ENCODE measurements around the gene PALD1. TPM values are rescaled to one million over a fixed set of nuclear protein-coding genes. Genes with fewer than 3 reads are reported as not detected.

PALD1 gene
- polyA plus RNA-seq, 1 donor, result 10.1 TPM

DNA sequence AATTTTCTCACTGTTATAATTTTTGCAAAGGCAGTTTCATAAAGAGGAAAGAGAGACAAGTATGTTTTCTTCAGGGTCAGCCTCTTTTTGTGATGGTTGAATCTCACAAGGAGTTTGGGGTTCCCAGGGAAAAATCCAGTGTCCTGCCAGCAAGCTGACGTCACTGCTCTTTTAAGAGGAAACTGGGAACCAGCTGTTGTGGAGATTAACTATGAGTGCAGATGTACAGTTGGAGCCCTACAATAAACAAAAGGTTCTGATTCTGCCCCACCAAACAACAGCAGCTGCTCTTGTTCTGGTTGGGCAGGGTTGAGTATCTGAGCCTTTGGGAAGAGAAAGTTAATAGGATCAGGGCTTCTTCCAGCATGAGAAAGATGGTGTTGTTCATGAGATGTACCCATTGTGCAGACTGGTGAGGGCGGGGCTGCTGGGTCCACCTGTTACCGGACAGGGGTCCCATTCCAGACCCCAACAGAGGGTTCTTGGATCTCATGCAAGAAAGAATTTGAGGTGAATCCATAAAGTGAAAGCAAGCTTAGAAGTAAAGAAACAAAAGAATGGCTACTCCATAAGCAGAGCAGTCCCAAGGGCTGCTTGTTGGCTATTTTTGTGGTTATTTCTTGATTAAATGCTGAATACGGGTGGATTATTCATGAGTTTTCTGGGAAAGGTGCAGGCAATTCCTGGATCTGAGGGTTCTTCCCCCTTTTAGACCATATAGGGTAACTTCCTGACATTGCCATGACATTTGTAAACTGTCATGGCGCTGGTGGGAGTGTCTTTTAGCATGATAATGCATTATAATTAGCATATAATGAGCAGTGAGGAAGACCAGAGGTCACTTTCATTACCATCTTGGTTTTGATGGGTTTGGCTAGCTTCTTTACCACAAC, 111.4 kb downstream of the PALD1 start:
- no peak for DNase-seq

DNA sequence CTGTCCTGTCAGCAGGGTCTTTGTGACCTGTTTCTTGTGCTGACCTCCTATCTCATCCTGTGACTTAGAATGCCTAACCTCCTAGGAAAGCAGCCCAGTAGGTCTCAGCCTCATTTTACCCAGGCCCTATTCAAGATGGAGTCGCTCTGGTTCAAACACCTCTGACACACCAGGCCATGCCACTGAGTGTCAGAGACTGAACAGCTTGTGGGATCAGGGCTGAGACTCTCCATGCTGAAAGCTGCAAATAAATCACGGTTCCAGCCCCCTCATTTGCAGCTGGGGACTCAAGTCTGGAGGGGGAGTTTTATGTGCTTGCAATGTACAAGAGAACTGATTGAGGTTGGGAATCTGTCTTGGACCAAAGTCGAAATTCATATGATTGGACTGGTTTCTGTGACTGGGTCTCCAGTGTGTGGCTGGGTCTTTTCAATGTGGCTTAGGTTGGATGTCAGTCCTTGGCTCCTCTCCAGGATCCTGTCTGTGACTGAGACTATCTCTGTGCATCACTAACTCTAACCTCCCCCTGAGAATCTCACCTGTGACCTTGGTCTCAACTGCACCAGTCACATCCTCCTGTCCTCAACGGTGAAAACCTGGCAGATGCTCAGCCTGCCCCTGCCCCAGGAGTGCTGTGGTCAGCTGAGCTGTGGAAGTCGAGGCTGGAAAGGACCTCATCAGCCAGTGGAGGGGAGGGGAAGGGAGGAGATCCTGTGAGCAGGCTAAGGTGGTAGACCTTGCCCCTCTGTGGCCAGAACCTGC, 112.3 kb downstream of the PALD1 start:
- DNase-seq, result no peak

GRCh38 chr10:70592186-70592735, 113.7 kb downstream of the PALD1 start:
- DNase-seq, result no peak

GRCh38 chr10:70592746-70593512, 114.4 kb downstream of the PALD1 start:
- DNase-seq, result no peak

DNA sequence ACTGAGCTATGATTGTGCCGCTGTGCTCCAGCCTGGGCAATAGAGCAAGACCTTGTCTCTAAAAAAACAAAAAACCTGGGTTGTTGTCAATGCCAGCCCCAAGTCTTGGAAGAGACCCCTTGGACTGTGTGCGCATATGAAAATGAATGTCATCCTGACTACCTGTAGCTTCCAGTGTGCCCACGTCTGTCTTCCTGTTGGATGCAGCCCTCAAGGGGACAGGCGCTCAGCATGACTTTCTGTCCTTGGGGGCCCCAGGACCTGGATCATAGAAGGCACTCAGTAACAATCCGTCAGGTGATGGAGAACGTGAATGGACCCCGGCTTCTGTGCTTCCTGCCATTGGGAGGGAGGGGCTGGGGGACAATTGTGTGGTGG, 114.9 kb downstream of the PALD1 start:
- DNase-seq, result no peak

GRCh38 chr10:70594161-70594560, 115.6 kb downstream of the PALD1 start:
- no peak for DNase-seq

DNA sequence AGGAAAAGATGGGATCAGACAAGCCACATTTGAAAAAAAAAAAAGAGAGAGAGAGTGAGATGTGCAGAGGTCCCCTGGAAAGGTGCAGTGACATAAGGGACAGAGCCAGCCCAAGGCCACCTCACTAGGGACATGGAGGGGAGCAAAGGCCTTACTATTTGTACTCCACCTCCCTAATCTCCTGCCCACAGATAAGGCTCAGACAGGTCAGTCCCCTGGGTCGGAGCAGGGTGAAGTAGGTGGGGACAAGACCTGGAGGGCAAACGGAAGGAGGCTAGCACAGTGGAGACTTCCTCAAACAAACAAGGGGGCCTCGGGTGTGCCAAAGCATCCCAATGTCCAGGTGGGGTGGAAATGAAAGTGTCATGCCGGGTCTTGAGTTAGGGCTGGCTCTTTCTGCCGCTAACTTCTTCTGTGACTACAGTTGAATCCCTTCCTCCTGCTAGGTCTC, 117.0 kb downstream of the PALD1 start:
- no peak for DNase-seq

DNA sequence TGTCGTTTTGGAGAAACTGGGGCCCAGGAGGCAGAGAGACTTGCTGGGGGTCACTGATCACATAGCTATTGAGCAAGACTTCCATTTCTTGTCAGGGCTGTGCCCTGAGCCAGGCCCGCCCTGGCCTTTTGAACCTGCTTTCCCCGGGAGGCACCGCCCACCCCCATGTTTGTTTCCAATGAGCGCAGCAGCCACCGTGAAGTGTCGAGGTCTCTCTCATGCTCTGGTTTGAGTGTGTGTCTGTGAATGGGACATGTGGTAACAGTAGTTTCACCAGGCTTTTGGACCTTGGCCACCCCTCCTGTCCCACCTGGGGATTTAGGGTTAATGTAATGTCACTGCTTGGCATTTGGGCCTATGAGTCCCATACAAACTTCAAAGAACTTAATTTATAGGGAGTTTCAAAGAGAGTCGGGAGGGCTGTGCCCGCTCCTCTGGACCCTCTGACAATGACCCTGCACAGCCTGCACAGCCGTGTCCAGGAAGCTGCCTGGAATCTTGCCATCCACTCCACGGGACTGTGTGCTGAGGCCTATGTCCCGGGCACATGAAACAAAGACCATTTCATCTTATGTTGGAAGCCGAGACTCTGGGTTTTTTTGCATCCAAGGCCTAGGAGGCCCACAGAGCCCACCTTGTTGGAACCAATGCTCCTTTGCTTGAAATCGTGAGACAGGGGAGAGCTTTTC, 117.7 kb downstream of the PALD1 start:
- no peak for DNase-seq

DNA sequence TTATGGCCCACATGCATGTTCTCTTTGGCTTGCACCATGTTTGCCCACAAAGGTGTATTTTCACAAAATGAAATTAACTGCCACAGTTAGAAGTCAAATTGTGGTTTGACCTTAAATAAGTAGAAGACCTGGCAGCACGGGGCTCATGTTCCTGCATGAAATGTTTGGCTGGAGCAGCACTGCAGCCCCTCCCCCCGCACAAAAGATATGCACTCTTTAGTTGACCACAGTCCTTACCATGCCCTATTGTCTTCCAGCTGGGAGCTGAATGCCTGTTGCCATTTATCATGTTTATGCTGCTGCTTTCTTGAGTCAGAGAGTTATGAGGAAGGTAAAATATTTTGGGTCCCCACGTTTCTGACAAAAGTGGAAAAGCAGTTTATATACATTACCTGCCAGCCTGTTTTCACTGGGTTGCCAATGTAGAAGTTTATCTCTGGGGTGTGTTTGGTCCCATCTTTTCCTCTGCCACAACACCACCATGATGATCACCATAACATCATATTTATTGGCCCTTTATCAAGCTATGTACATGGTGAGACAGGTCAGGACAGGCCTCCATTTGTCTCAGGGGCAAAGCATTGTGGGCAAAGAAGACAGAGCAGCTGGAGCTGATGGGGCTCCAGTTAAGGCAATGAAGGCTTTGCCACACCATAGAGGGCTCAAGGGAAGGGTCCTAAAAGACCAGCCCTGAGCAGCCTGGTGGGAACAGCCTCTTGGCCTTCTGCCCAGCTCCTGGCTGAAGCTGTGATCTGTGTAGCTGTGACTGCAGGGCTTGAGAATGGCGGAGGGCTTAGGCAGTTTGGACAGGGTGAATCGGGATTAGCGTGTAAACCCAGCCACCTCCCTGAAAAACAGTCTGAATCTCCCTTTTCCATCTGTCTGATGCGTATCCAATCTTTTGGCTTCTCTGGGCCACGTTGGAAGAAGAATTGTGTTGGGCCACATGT, 118.6 kb downstream of the PALD1 start:
- no peak for DNase-seq

DNA sequence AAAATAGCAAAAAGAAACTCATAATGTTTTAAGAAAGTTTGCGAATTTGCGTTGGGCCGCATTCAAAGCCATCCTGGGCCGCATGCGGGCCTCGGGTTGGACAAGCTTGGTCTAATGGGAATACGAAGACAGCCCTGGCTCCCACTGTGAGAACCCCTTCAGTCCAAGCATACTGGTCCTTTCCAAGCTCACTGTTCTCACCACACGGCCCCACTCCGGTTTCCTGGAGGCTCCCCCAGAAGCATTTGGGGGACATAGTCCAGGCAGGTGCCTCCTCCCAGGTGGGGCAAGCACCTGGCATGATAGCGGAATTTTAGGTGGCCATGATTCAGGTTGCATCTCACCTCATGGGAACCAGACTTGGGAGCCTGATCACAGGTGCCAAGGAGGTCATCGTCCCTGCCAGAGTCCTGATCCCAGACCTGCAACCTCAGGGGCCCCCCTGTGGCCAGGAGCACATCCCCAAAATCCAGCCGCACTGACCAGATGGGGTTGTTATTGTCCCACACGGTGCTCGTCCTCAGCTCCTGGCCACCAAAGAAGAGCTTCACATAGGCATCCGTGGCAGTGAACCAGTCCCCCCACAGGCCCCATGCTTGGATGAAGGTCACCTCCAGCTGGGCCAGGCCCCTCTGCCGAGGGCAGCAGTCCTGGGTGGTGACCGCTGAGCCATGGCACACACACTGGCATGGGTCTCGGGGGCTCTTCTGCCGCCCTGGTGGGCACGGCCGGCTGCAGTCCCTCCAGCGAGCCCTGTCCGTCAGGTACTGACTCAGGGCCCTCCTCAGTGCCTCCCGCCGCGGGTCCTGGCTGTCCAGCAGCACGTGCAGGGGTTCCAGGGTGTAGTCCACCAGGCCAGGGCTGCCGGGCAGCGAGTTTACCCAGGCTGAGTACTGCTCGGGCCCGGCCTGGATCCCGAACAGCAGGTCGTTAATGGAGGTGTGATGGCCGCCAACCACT, 119.6 kb downstream of the PALD1 start:
- DNase-seq, result no peak

DNA sequence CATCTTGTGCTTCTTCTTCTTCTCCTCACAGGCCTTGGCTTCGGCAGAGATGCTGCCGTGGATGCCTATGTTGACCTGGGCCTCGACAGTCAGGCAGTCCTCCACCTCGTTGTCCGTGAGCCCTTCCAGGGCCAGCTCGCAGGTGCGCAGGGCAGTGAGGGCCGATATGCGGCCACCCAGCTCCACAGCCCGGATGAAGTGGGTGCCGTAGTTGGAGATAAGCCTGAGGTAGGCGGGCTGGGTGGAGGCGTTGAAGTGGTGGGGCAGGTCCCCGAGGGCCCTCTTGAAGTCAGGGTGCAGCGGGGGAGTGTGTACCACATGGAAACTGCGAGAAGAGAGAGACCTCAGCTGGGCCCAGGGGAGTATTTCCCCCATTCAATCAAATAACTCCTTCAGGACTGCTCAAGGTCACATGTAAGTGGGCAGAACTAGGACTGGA, 120.3 kb downstream of the PALD1 start:
- DNase-seq, result no peak

GRCh38 chr10:70599319-70599718, 120.8 kb downstream of the PALD1 start:
- DNase-seq, result no peak

- DNase-seq, result no peak
Observed at GRCh38 chr10:70599791-70600190, 121.2 kb downstream of the PALD1 start.

DNA sequence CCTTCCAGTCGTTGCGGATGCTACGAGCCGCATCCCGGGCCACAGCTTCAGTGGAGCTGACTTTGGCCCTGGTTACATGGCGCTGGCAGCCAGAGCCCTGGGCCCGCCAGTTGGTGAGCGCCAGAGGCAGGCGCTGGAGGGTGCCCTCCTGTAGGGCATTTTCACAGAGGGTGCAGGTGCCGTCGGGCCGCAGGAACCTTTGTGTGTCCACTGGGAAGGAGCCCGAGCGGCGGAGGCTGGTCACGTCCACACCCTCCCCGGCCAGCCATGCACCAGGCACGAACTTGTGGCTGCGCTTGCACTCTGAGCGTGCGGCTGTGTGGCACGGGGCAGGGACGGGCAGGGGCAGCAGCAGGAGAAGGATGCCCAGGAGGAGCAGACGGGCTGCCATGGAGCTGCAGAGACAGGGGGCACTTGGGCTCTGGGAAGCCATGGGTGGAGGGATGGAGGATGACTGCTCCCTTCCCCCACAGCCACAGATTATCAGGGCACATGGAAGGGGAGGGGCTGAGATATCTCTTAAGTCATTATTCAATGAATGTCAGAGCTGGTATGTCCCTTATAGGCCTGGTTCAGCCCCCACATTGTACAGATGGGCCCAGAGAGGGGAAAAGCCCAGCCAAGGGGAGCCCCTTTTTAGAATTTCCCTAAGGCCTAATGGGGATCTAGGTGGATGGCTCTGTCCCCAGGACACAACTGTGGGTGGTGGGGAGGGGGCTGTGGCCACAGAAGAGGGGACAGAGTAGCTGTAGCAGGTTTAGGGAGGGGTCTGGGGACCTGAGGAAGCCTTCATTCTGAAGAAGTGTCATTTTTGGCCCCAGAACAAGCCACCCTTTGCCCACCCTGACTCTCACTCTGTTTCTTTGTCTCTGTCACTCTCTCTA, 122.2 kb downstream of the PALD1 start:
- no peak for DNase-seq

GRCh38 chr10:70601746-70602145, 123.2 kb downstream of the PALD1 start:
- DNase-seq, result no peak

DNA sequence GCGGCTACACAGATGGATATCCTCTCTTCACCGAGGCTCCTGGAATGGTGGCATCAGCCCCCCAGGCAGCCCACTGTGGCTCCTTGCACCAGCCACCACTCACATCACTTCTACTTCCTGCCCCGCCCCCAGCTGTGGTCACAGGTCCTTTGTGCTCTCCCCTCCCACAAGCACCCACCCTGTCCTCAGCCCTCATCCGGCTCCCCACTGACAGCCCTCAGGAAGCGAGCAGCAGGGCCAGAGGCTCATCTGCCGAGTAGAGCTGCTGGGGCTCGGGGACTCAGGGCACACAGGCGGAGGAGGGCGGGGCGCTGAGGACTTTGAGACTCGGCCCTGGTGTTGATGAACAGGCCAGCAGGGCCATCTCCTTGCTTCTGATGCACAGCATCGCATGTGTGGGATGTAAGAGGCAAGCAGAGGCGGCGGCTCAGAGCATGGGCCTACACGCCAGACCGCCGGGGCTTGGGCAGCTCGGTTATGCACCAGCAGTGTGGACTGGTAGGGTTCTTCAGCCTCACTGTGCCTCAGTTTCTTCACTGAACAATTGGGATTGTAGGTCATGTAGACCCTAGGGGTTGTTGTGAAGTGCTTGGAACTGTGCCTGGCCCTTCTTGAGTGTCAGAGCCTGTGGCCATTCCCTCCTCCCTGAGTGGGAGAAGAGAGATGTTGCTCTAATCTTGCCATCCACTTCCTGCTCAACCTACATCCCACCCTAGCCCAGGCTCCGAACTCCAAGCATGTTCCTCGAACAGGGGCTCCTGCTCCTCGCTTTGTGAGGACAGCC, 124.3 kb downstream of the PALD1 start, which contains the start of gene PRF1:
Gene PRF1, minus strand, starts transcription at position 77 of the 784 bp plus-strand sequence. CDS start 1,839 bp downstream, outside the sequence.
- DNase-seq, result no peak

DNA sequence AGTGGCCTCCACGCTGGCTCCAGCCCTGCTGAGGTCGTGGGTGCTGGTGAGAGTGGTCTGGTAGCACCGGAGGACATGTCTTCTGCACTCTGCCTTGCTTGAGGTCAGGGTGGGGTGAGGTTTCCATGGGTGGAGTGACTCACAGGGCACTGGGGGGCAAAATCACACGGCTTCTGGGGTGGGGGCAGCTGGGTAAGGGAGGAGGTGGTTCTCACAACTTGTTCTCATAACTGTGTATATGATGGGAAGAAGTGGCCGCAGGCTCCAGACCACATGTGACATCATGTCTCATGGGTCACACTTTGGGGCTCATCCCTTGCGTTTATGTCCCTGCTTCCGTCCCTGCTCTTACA, 124.9 kb downstream of the PALD1 start:
- DNase-seq, result no peak
